ENCODE results near the gene GNPTG. TPM values are rescaled to one million over a fixed set of nuclear protein-coding genes. Genes with fewer than 3 reads are reported as not detected.
A peak's percentile ranks its signal among the peaks of the same experiment; 100 is the strongest.

GNPTG gene
- total and polyA plus RNA-seq, 9 of the 15 experiments (the other 6 are each of a cell fraction or from before 2014, with no cell fraction given), result 0.69 to 33.3 (median 13.6) TPM

DNA sequence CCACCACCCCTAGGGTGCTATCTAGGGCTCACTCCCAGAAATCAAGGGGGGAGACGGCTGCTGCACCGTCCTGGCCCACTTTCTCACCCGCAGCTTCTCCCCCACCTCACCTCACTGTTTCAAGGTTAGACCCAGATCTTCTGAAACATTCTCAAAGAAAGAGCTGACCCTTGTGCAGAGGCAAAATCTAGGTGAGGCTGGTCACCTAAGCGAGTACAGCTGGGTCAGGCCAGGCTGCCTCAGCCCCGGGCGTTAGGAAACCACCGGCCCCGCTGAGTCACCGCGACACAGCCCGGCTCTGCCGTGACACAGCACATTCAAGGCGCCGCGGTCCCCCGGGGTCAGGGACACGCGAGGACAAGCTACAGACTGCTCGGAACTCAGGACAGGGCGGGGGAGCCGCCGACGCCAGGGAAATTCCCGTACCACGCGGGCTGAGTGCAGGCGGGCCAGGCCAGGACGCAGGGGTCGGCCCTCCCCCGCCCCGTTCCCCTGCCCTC lies 27.1 kb downstream of the GNPTG start (continued):
- peak; percentile 44 for TF ChIP-seq NFIC (IDR thresholded peaks at IDR 0.05)
- peak; percentile 16; the same call in 1 of the 2 replicates for TF ChIP-seq MBD2 (IDR thresholded peaks at IDR 0.05; ENCODE audit: borderline replicate concordance, low read depth)
- TF ChIP-seq CBFA2T2 (conservative IDR thresholded peaks at IDR 0.05), result no peak
- TF ChIP-seq ZNF764 (CRISPR knock-in tag; IDR thresholded peaks at IDR 0.05; ENCODE audit: low read depth), result no peak
- TF ChIP-seq KDM5B (IDR thresholded peaks at IDR 0.05; ENCODE audit: insufficient replicate concordance, low read depth, low read length), result peak; percentile 75
- no peak for TF ChIP-seq NELFE (IDR thresholded peaks at IDR 0.05; ENCODE audit: insufficient read depth, insufficient read length)
- no peak for TF ChIP-seq ZZZ3 (IDR thresholded peaks at IDR 0.05)
- peak; percentile 62; the same call in 1 of the 2 replicates for TF ChIP-seq ATF7 (IDR thresholded peaks at IDR 0.05)
- no peak for TF ChIP-seq ZBTB8A (IDR thresholded peaks at IDR 0.05; ENCODE audit: partially characterized antibody)
- TF ChIP-seq TEAD2 (tag; IDR thresholded peaks at IDR 0.05), result no peak
- TF ChIP-seq, protein P1, sequence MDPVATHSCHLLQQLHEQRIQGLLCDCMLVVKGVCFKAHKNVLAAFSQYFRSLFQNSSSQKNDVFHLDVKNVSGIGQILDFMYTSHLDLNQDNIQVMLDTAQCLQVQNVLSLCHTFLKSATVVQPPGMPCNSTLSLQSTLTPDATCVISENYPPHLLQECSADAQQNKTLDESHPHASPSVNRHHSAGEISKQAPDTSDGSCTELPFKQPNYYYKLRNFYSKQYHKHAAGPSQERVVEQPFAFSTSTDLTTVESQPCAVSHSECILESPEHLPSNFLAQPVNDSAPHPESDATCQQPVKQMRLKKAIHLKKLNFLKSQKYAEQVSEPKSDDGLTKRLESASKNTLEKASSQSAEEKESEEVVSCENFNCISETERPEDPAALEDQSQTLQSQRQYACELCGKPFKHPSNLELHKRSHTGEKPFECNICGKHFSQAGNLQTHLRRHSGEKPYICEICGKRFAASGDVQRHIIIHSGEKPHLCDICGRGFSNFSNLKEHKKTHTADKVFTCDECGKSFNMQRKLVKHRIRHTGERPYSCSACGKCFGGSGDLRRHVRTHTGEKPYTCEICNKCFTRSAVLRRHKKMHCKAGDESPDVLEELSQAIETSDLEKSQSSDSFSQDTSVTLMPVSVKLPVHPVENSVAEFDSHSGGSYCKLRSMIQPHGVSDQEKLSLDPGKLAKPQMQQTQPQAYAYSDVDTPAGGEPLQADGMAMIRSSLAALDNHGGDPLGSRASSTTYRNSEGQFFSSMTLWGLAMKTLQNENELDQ (CRISPR knock-in tag; IDR thresholded peaks at IDR 0.05; ENCODE audit: borderline replicate concordance), result no peak
- TF ChIP-seq ZNF140 (CRISPR knock-in tag; IDR thresholded peaks at IDR 0.05), result no peak
- no peak for TF ChIP-seq PCBP2 (IDR thresholded peaks at IDR 0.05; ENCODE audit: low read depth, low read length, poor library complexity, severe bottlenecking)
- TF ChIP-seq ZNF584 (CRISPR knock-in tag; IDR thresholded peaks at IDR 0.05; ENCODE audit: low read depth), result no peak
- TF ChIP-seq DACH1 (IDR thresholded peaks at IDR 0.05; ENCODE audit: partially characterized antibody), result no peak
- TF ChIP-seq ZNF785 (CRISPR knock-in tag; IDR thresholded peaks at IDR 0.05), result no peak
- no peak for TF ChIP-seq ZFPM2 (CRISPR knock-in tag; IDR thresholded peaks at IDR 0.05)
- no peak for TF ChIP-seq ZNF830 (CRISPR knock-in tag; IDR thresholded peaks at IDR 0.05)
- TF ChIP-seq NFXL1 (CRISPR knock-in tag; IDR thresholded peaks at IDR 0.05), result no peak
- TF ChIP-seq, protein P2, sequence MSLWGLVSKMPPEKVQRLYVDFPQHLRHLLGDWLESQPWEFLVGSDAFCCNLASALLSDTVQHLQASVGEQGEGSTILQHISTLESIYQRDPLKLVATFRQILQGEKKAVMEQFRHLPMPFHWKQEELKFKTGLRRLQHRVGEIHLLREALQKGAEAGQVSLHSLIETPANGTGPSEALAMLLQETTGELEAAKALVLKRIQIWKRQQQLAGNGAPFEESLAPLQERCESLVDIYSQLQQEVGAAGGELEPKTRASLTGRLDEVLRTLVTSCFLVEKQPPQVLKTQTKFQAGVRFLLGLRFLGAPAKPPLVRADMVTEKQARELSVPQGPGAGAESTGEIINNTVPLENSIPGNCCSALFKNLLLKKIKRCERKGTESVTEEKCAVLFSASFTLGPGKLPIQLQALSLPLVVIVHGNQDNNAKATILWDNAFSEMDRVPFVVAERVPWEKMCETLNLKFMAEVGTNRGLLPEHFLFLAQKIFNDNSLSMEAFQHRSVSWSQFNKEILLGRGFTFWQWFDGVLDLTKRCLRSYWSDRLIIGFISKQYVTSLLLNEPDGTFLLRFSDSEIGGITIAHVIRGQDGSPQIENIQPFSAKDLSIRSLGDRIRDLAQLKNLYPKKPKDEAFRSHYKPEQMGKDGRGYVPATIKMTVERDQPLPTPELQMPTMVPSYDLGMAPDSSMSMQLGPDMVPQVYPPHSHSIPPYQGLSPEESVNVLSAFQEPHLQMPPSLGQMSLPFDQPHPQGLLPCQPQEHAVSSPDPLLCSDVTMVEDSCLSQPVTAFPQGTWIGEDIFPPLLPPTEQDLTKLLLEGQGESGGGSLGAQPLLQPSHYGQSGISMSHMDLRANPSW (CRISPR knock-in tag; IDR thresholded peaks at IDR 0.05), result no peak
- no peak for TF ChIP-seq XRCC3 (IDR thresholded peaks at IDR 0.05)
- TF ChIP-seq GABPA (tag; conservative IDR thresholded peaks at IDR 0.05; ENCODE audit: low read depth), result no peak
- no peak for TF ChIP-seq MIER1 (IDR thresholded peaks at IDR 0.05; ENCODE audit: low read depth)
- no peak for TF ChIP-seq RBM14 (IDR thresholded peaks at IDR 0.05; ENCODE audit: borderline replicate concordance, insufficient read depth, low read depth, low read length)
- TF ChIP-seq XRCC4 (IDR thresholded peaks at IDR 0.05; ENCODE audit: extremely low read depth, insufficient read depth, insufficient read length), result no peak
